ENCODE results near the gene KIF26A.

The KIF26A gene

GRCh38 chr14:104138098-104138717 is at the start of gene KIF26A:
KIF26A (plus strand) TSS chr14:104138587; CDS start chr14:104138723, 136 bp downstream.
- DNase-seq: peak; percentile 90

DNA sequence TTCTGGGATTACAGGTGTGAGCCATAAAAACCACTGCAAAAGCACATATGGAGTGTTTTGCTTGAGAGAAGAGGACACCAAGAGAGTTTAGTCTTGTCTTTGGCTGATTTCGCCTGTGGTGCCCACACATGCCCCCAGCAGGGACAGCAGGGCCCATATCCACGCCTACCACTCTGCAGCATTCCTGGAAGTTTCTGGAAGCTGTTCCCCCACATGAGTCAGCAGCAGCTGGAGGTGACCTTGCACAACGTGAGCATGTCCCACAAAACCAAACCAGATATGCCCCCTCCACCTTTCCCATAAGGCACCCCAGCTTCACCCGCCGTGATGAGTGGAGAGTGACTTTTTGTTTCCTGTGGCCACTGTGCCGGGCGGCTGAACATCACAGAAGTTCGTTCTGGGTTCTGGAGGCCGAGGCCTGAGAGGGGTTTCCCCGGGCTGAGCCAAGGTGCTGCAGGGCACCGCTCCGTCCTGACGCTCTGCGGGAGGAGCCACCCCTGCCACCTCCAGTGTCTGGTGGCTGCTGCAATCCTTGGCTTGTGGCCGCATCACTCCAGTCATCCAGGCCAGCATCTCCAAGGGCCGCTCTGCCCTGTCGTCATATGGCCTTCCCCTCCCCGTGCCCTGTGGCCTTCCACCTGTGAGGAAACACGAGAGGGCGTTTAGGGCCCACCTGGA is 48.2 kb upstream of the KIF26A start:
- DNase-seq: no peak

- peak; percentile 21 for DNase-seq
These were observed 47.1 kb upstream of the KIF26A start for GRCh38 chr14:104091061-104091926.

DNA sequence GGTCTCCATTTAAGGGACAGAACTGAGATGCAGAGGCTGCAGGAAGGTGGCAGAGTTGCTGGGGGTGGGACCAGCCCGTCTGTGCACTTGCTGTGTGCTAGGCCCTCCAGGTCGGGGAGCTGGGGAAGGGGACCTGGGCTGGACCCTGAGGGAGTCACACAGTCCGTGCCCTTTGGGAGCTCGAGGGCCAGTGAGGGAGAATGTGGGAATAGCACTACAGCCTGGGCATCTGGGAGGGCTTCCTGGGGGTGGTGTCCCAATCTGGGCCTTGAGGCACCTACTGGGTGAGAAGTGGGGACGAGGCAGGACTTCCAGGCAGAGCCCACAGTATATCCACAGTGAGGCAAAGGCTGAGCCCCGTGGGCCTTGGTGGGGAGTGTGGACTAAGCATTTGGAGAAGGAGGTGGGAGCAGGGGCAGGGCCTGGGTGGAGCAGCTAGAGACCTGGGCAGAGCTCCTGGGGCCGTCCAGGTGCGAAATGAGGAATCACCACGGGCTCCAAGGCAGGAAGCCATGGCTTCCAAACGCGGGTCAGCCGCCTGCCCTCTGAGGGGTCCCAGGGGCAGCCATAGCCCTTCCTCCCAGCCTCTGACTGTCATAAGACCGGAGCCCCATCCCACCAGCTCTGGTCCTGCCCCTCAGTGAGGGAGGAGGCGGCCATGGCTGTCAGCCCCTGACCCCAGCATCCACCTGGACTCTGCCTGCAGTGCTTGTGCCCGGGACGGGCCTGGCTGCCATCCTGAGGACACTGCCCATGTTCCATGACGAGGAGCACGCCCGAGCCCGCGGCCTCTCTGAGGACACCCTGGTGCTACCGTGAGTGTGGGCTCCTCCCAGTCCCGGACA is 46.2 kb upstream of the KIF26A start:
- DNase-seq: peak; percentile 17

- DNase-seq: no peak
These were observed 45.4 kb upstream of the KIF26A start for GRCh38 chr14:104092931-104093365.

DNA sequence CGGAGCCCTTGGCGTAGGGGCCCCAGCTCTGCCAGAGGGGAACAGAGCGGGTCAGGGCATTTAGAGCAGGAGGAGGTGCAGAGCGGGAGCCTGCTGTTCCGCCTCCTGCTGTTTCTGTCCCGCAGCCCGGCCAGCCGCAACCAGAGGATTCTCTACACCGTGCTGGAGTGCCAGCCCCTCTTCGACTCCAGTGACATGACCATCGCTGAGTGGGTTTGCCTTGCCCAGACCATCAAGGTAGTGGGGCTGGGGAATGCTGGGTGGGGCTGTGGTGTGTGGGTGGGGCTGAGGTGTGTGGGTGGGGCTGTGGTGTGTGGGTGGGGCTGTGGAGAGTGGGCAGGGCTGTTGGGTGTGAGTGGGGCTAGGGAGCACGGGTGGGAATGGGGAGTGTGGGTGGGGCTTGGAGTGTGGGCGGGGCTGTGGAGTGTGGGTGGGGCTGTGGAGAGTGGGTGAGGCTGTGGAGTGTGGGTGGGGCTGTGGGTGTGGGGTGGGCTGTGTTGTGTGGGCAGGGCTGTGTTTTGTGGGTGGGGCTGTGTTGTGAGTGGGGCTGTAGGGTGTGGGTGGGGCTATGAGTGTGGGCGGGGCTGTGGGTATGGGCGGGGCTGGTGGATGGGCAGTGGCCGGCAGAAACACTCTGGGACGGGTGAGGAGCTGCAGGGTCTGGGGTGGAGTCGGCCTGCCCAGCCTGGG is 44.9 kb upstream of the KIF26A start:
- DNase-seq: no peak

DNA sequence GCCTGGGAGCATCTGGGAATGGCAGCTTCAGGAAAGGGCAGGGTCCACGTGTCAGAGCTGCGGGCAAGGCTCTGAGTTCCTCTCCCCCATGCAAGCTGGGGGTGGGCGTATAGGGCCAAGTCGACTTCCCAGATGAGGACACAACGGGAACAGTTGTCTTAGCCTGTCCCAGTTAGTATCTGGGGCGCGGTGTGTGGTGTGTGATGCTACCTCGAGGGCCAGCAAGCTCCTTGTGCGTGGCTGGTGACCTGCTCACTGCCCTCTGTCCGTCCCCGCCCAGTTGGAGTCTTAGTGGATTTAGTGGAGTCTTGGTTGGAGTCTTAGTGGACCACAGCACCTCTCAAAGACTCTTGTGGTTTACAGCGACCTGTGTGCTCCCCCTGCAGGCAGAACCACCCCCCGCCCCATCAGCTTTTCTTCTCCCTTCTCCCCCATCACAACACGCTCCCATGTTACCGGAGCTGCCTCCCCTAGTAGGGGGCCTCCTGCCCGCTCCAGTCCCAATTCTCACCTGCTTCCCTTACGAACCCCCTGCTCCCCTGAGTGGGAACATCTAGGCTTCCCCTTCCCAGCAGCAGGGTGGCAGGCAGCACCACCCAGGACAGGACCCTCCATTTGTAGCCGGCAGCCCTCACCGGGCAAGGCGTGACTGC is 44.2 kb upstream of the KIF26A start:
- DNase-seq: no peak

- DNase-seq: peak; percentile 92
These were observed 43.5 kb upstream of the KIF26A start for GRCh38 chr14:104094709-104095425.

DNA sequence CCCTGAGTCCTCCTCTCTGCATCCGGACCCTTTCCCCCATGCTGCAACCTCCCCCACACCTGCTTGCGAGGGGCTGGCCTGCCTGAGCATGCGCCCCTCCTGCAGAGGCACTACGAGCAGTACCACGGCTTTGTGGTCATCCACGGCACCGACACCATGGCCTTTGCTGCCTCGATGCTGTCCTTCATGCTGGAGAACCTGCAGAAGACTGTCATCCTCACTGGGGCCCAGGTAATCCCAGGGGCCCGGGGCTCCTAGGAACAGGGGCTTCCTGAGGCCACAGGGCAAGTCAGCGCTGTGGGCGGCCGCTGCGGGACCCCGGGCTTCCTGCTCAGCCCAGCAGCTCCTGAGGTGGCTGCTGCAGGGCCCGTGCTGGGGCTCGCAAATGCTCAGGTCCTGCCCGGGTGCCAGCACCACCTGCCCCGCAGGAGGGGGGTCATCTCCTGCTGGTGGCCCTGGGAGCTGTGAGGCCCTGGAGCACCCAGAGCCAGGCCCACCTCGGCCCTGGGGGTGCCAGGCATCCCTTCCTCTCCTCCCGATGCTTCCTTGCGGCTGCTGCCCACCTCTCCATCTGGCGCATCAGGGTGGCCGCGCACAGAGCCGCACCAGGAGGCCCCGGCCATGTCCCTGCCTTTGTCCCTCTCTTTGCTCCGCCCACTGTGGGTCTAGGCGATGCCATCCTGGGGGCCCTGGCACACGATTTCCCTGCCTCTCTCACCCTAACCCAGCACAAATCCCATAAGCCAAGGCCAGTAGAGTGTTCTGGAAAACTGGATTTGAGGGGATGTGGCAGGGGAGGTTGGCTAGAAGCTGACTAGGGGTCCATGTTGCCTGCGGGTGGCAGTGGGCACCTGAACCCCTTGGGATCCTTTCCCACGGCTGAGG is 42.7 kb upstream of the KIF26A start:
- DNase-seq: no peak

DNA sequence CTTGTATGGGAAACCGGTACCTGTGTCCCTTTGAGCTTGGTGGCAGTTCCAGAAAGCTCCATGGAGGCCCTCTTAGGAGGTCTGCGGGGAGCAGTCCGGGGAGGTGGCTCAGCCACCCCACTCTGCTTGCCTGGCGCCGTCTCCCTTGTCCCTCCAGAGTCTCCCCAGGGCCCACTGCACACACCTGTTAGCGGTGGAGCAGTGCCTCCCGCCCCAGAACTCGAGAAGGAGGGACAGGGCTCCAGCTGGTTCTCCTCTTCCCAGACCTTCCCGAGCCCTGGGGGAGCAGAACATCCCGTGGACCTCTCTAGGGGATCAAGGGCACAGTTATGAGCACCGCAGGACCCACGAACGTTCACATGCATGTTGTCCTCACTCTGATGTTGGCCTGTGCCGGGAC is 42.1 kb upstream of the KIF26A start:
- no peak for DNase-seq

DNA sequence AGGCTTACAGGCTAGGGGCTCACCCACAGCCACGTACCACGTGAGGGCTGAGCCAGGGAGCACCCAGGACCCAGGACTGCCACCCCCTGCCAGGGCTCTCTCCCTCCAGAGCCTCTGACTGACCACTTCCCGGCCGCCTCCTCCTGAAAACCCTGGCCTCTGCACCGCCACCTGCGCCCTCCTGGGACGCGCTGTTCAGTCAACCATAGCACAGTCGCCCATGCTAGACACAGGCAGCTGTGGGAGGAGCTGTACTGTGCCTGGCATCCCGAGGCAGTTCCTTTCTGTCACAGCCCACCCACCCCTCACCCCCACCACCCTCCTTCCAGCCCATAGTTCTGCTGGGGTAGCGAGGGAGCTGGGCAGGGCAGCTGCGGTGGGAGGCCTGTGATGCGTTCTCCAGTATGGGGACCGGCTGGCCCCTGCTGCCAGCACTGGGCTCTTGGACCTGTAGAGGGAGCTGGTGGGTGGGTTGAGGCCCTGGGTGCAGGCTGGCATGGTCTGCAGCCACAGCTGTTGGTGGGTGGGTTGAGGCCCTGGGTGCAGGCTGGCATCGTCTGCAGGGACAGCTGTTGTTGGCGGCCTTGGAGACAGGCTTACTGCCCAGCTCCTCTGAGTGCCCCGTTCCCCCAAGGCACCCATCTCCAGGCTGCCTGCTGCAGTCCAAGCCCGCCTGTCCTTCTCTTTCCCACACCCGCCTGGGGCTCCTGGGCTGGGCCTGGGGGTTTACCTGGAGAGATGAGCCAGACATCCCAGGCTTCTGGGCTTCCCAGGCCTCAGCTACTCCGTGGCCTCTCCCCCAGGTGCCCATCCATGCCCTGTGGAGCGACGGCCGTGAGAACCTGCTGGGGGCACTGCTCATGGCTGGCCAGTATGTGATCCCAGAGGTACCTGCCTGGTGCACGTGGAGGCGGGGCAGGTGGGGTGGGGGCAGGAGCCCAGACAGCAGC is 41.4 kb upstream of the KIF26A start:
- DNase-seq: no peak

- DNase-seq: no peak
These were observed 39.9 kb upstream of the KIF26A start for GRCh38 chr14:104098272-104099095.

DNA sequence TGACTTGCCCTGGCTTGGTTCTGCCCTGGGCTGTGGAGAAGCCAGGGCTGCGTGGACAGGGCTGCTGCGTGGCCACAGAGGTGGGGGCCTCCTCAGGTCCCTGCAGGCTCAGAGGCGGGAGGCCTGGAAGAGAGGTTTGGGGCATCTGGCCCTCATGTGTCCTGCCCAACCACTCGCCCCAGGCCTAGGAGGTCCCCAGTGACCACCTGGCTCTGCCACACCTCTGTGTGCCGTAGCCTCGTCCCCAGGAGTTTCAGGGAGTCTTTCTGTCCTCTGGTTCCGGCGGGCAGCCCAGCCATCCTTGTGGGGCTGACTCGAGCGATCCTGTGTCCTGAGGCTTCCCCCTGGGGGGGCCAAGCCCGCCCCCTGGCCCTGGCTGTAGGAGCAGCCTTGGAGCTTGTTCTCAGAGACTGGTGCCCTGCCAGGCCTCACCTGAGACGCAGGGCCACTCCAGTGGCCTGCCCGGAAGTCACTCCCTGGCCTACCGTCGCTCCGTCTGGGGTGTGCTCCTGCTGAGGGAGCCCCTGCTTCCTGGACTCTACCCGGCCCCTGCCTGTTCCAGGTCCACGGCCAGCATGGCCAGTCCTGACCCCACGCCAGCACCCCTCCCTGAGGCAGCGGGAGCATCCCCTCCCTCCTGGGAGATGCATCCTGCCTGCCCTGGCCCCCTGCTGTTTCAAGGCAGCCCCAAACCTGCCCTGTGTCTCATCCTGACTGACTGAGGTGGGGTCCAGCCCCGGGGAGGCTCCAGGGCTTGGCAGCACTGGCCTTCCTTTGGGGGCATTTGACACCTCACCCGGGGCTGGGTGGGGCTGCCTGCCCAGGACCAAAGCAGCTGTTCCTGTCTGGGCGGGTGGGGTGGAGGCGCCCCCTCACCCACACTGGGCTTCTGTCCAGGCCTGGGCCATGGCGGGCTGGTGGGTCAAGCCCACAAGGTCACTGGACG is 39.0 kb upstream of the KIF26A start:
- DNase-seq: no peak

DNA sequence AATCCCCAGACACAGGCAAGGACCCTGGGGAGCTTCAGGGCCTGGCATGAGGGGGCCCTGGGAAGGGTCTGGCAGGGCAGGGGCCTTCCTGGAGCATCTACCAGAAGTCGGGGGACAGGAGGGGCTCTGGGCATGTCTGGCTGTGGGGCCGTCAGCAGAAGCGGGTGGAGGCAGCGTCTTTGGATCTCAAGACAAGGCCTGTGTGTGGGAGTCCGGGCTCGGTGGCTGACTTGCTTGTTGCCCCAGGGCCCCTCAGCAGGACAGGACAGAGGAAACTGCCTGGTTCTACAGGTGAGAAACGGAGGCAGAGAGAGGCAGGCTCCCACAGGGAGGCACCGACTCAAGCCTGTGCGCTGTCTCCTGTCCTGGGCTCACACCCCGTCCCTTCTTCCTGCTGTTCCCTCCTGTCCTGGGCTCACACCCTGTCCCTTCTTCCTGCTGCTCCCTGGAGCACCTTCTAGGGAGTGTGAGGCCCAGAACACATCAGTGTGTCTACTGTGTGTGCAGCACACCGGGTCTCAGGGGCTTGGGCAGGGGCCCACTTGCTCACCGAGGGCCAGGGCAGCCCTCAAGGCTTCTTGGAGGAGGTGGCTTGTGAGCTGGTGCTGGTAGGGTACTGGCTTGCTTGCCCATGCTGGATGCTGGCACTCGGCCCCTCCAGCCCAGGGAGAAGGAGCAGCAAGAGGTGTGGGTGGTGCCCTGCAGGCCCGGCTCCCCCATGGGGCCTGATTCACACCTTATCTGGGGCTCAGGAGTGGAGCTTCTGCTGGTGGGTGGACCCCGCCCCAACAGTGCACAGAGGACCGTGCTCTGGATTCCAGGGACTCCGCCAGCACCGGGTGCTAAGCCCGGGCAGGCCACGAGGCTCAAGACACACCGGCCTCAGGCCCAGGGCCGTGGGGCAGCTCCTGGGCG is 38.0 kb upstream of the KIF26A start:
- no peak for DNase-seq

GRCh38 chr14:104101086-104101621 is 37.2 kb upstream of the KIF26A start:
- DNase-seq: no peak

All from 8988T (cell line).